ENCODE measurements around the gene GATB.

GRCh38 chr4:151782296-151782695, 21.5 kb upstream of the GATB start:
- TF ChIP-seq CTCF (IDR thresholded peaks at IDR 0.05) (no peak), EZH2 (IDR thresholded peaks at IDR 0.05) (no peak)
